Gastrocnemius medialis (tissue), 4 donors: Measurements from ENCODE around the gene ADGRB3. TPM values are rescaled to one million over a fixed set of nuclear protein-coding genes. Genes with fewer than 3 reads are reported as not detected.

Experiments used
- ATAC-seq, 2 donors: fragments of 150-250 bp; one replicate each; pipeline ENCODE4 v1.9.1; 2016
- DNase-seq, 2 donors: peaks; one replicate each; pipeline ENCODE4 v3.0.0-alpha.2; 2019
- H3K27ac ChIP-seq, 4 donors: fragments of 200-600 bp; sonication (generic); 1 replicate in 1 of 4; 2 replicates in 3 of 4; pipeline ENCODE4 v1.5.1; 2016 to 2018; ENCODE audit warnings: mild to moderate bottlenecking in 2 of 4, moderate library complexity in 1 of 4
- H3K27me3 ChIP-seq, 3 donors: fragments of 200-600 bp; sonication (generic) in 2 of 3; 1 replicate in 1 of 3; 2 replicates in 2 of 3; pipeline versions ENCODE4 v1.5.1 to v1.6.0; 2016 to 2019; ENCODE audit warnings: mild to moderate bottlenecking in 1 of 3, moderate library complexity in 1 of 3
- H3K36me3 ChIP-seq, 2 donors: fragments of 200-600 bp; sonication (generic) in 1 of 2; one replicate each; pipeline ENCODE4 v1.5.1; 2017 to 2018
- H3K4me1 ChIP-seq, 2 donors: fragments of 200-600 bp; sonication (generic) in 1 of 2; one replicate each; pipeline ENCODE4 v1.5.1; 2016 to 2017; ENCODE audit warnings: mild to moderate bottlenecking in 2 of 2
- H3K4me3 ChIP-seq, 4 donors: fragments of 200-600 bp; sonication (generic) in 3 of 4; 1 replicate in 1 of 4; 2 replicates in 3 of 4; pipeline ENCODE4 v1.5.1; 2016 to 2019; ENCODE audit warnings: mild to moderate bottlenecking in 2 of 4
- H3K9me3 ChIP-seq, 3 donors: fragments of 200-600 bp; sonication (generic) in 2 of 3; 1 replicate in 1 of 3; 2 replicates in 2 of 3; pipeline ENCODE4 v1.5.1; 2016 to 2019
- POLR2A ChIP-seq, 2 donors: fragments of 450-650 bp; IDR thresholded peaks; one replicate each; pipeline ENCODE4 v1.6.1; 2017; ENCODE audit warnings: antibody characterized with exemption in 2 of 2, mild to moderate bottlenecking in 2 of 2, moderate library complexity in 2 of 2
- in situ Hi-C, 4 donors: fragments of 200-750 bp; cut with MboI; loops; one replicate each; pipeline versions ENCODE4 v1.15.0 to v1.8.0; 2017; ENCODE audit warnings: low sequenced_read_pairs in 4 of 4
- intact Hi-C: fragments of 100-400 bp; cut with DNase I; formaldehyde crosslinking; loops from one replicate; pipeline ENCODE4 v1.15.1; 2023; ENCODE audit warnings: low total_unique reads
- total RNA-seq, 4 donors: library from RNA; depleted of rRNA; stranded (reverse); fragments of >200 nt; gene quantifications; one replicate each; pipeline versions ENCODE4 v1.1.0 to v1.2.3, GENCODE V29; 2016
- TF ChIP-seq, protein P1 (sequence below), 5 experiments: fragments of 450-650 bp in 3 of 5; fragments of 200-600 bp in 2 of 5; sonication (generic) in 2 of 5; IDR thresholded peaks in 4 of 5; conservative IDR thresholded peaks in 1 of 5; 1 replicate in 4 of 5; 2 replicates in 1 of 5; pipeline ENCODE4 v1.5.1; 2016 to 2019; ENCODE audit warnings: antibody characterized with exemption in 5 of 5, mild to moderate bottlenecking in 3 of 5, moderate library complexity in 3 of 5

ADGRB3 gene
- total RNA-seq, 4 donors from 2014 or later: 0.56 to 0.58 (median 0.58) TPM; not detected in 1

- H3K27ac ChIP-seq: no peak overlapping the region
- H3K9me3 ChIP-seq: no peaks in the 10 kb centered on the region
- no peaks in the 10 kb centered on the region for H3K4me1 ChIP-seq
- intact Hi-C loops (no loop called here), in situ Hi-C loops (no loop called here)
- ATAC-seq (no peak), DNase-seq (no peak)
- H3K27me3 ChIP-seq: no peaks in the 10 kb centered on the region
- H3K4me3 ChIP-seq: no peak overlapping the region
- no peak for TF ChIP-seq POLR2A (IDR thresholded peaks at IDR 0.05)
- TF ChIP-seq, protein P1, sequence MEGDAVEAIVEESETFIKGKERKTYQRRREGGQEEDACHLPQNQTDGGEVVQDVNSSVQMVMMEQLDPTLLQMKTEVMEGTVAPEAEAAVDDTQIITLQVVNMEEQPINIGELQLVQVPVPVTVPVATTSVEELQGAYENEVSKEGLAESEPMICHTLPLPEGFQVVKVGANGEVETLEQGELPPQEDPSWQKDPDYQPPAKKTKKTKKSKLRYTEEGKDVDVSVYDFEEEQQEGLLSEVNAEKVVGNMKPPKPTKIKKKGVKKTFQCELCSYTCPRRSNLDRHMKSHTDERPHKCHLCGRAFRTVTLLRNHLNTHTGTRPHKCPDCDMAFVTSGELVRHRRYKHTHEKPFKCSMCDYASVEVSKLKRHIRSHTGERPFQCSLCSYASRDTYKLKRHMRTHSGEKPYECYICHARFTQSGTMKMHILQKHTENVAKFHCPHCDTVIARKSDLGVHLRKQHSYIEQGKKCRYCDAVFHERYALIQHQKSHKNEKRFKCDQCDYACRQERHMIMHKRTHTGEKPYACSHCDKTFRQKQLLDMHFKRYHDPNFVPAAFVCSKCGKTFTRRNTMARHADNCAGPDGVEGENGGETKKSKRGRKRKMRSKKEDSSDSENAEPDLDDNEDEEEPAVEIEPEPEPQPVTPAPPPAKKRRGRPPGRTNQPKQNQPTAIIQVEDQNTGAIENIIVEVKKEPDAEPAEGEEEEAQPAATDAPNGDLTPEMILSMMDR (IDR thresholded peaks at IDR 0.05 in 4 of 5, conservative IDR thresholded peaks at IDR 0.05 in 1 of 5): no peak
- no peaks in the 10 kb centered on the region for H3K36me3 ChIP-seq
Observed at GRCh38 chr6:68722891-68723527, 87.9 kb downstream of the ADGRB3 start.

GRCh38 chr6:68724060-68724459, 89.0 kb downstream of the ADGRB3 start:
- DNase-seq (no peak), ATAC-seq (no peak)
- in situ Hi-C loops: no loop called here
- Histone ChIP-seq H3K27me3 (no peaks in the 10 kb centered on the region), H3K4me3 (no peak overlapping the region), H3K9me3 (no peaks in the 10 kb centered on the region), H3K4me1 (no peaks in the 10 kb centered on the region), H3K27ac (no peak overlapping the region), H3K36me3 (no peaks in the 10 kb centered on the region)
- intact Hi-C loops: no loop called here
- TF ChIP-seq, protein P1 (IDR thresholded peaks at IDR 0.05 in 4 of 5, conservative IDR thresholded peaks at IDR 0.05 in 1 of 5): no peak
- no peak for TF ChIP-seq POLR2A (IDR thresholded peaks at IDR 0.05)

DNA sequence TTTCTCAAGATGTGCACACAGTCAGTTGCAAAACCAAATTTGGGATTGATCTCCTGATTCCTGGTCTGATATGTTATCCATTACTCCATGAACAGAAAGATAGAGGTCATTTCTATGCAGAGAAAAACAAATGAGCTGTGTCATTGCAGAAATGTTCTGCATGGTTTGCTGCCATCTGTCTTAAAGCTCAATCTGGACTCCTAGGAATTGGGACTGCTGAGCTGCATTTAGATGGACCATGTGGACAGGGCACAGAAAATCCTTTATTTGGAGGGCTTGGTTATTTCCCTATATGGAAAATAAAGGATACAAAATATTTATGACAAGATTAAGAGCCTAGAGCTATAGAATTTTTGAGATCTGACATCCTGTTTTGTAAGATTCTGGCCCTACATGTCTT, 91.3 kb downstream of the ADGRB3 start:
- H3K4me1 ChIP-seq: no peaks in the 10 kb centered on the region
- H3K4me3 ChIP-seq: no peak overlapping the region
- ATAC-seq (no peak), DNase-seq (no peak)
- intact Hi-C loops (no loop called here), in situ Hi-C loops (no loop called here)
- no peak overlapping the region for H3K27ac ChIP-seq
- H3K27me3 ChIP-seq: no peaks in the 10 kb centered on the region
- H3K36me3 ChIP-seq: no peaks in the 10 kb centered on the region
- no peaks in the 10 kb centered on the region for H3K9me3 ChIP-seq
- TF ChIP-seq, protein P1 (IDR thresholded peaks at IDR 0.05 in 4 of 5, conservative IDR thresholded peaks at IDR 0.05 in 1 of 5): no peak
- TF ChIP-seq POLR2A (IDR thresholded peaks at IDR 0.05): no peak

GRCh38 chr6:68726992-68727391, 91.9 kb downstream of the ADGRB3 start:
- Histone ChIP-seq H3K27ac (no peak overlapping the region), H3K4me3 (no peak overlapping the region), H3K36me3 (no peaks in the 10 kb centered on the region), H3K4me1 (no peaks in the 10 kb centered on the region), H3K9me3 (no peaks in the 10 kb centered on the region), H3K27me3 (no peaks in the 10 kb centered on the region)
- DNase-seq: no peak
- TF ChIP-seq, protein P1 (IDR thresholded peaks at IDR 0.05 in 4 of 5, conservative IDR thresholded peaks at IDR 0.05 in 1 of 5): no peak
- TF ChIP-seq POLR2A (IDR thresholded peaks at IDR 0.05): no peak
- in situ Hi-C loops (no loop called here), intact Hi-C loops (no loop called here)
- no peak for ATAC-seq

- no peaks in the 10 kb centered on the region for H3K36me3 ChIP-seq
- DNase-seq: no peak
- no peak for TF ChIP-seq POLR2A (IDR thresholded peaks at IDR 0.05)
- TF ChIP-seq, protein P1 (IDR thresholded peaks at IDR 0.05 in 4 of 5, conservative IDR thresholded peaks at IDR 0.05 in 1 of 5): no peak
- in situ Hi-C loops (no loop called here), intact Hi-C loops (no loop called here)
- no peaks in the 10 kb centered on the region for H3K4me1 ChIP-seq
- H3K4me3 ChIP-seq: no peak overlapping the region
- H3K27me3 ChIP-seq: no peaks in the 10 kb centered on the region
- no peak for ATAC-seq
- H3K27ac ChIP-seq: no peak overlapping the region
- no peaks in the 10 kb centered on the region for H3K9me3 ChIP-seq
Observed at GRCh38 chr6:68727699-68728098, 92.6 kb downstream of the ADGRB3 start.
